ENCODE results near the gene TRPV5.

DNA sequence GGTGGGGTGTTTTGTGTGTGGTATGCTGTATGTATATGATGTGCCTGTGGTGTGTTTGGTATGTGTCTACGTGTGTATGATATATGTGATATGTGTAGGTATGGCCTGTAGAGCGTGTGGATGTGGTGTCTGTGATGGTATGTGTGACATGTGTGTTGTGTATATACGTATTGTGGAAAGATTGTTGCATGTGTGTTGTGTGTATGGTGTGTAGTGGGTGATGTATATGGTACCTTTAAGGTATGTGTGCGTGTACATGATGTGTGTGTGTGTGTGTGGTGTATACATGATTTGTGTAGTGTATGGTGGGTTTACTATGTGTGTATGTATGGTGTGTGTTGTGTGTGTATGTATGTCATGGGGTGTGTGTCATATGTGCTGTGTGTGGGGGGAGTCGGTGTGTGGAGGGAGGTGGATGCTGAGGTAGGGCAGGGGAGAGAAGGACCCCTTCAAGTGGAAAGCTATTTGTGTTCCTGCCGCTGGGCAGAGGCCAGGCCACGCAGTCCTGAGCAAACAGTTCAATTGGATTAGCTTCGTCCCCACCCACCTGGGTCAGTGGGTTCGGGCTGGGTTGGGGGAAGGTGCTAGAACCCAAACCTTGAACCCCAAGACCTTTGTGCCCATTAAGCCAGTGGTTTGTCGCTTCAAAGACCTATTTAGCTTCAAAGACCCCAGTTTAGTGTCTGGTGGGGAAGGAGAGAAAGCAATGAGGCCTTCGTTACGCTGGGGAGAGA, 46.1 kb downstream of the TRPV5 start:
- TF ChIP-seq CTCF (IDR thresholded peaks at IDR 0.05; ENCODE audit: low read depth, low read length, poor library complexity, severe bottlenecking) (no peak), EZH2phosphoT487 (IDR thresholded peaks at IDR 0.05; ENCODE audit: borderline replicate concordance, low read length) (no peak)
